Neural cell (in vitro differentiated cells): ENCODE measurements around the gene NDEL1. TPM values are rescaled to one million over a fixed set of nuclear protein-coding genes. Genes with fewer than 3 reads are reported as not detected.

Experiments
- H2AFZ ChIP-seq: fragments of 200-600, 300-800 bp; sonication (generic), shearing (Covaris generic); 2 replicates; pipeline ENCODE4 v1.6.0; 2014; ENCODE audit warnings: low read depth, mild to moderate bottlenecking, antibody characterized with exemption, low read length, moderate library complexity
- H3F3A ChIP-seq: fragments of 200-600 bp; shearing (Covaris generic); 2 replicates; pipeline ENCODE4 v1.6.1; 2016; ENCODE audit warnings: mild to moderate bottlenecking, moderate library complexity, mixed read lengths, antibody characterized with exemption, low read length; ENCODE audit not compliant: insufficient read depth, poor library complexity, severe bottlenecking
- H3K27ac ChIP-seq: fragments of 200-600, 300-800 bp; sonication (generic), shearing (Covaris generic); 2 replicates; pipeline ENCODE4 v1.5.1; 2014; ENCODE audit warnings: mild to moderate bottlenecking, low read length, moderate library complexity
- H3K27me3 ChIP-seq: fragments of 300-800, 200-600 bp; sonication (generic), shearing (Covaris generic); 2 replicates; pipeline ENCODE4 v1.6.0; 2014; ENCODE audit warnings: mild to moderate bottlenecking, low read depth, low read length, moderate library complexity; ENCODE audit not compliant: insufficient read depth
- H3K36me3 ChIP-seq: fragments of 300-800, 200-600 bp; sonication (generic), shearing (Covaris generic); 2 replicates; pipeline ENCODE4 v1.5.1; 2014; ENCODE audit warnings: mild to moderate bottlenecking, antibody characterized with exemption, low read length, moderate library complexity; ENCODE audit not compliant: insufficient read depth
- H3K4me2 ChIP-seq: fragments of 300-800, 200-600 bp; sonication (generic), shearing (Covaris generic); 2 replicates; pipeline ENCODE4 v1.6.0; 2014; ENCODE audit warnings: mild to moderate bottlenecking, low read length
- H3K4me3 ChIP-seq: fragments of 300-800, 200-600 bp; sonication (generic), shearing (Covaris generic); 2 replicates; pipeline ENCODE4 v1.5.1; 2014; ENCODE audit warnings: mild to moderate bottlenecking, low read length, moderate library complexity
- H3K79me2 ChIP-seq: fragments of 200-600 bp; shearing (Covaris generic); replicated peaks from 2 replicates; pipeline ENCODE4 v1.6.0; 2014; ENCODE audit warnings: mild to moderate bottlenecking, low read length, moderate library complexity; ENCODE audit not compliant: insufficient read depth
- H3K9ac ChIP-seq: fragments of 300-800, 200-600 bp; sonication (generic), shearing (Covaris generic); 2 replicates; pipeline ENCODE4 v1.6.1; 2016; ENCODE audit warnings: mild to moderate bottlenecking, low read length, mixed read lengths
- H3K9me2 ChIP-seq: fragments of 200-600 bp; shearing (Covaris generic); 2 replicates; pipeline ENCODE4 v1.6.1; 2016; ENCODE audit warnings: mild to moderate bottlenecking, low read length, mixed read lengths; ENCODE audit not compliant: insufficient read depth
- H3K9me3 ChIP-seq: fragments of 200-600, 300-800 bp; sonication (generic), shearing (Covaris generic); 2 replicates; pipeline ENCODE4 v1.6.1; 2016; ENCODE audit warnings: mild to moderate bottlenecking, mixed run types, low read length, moderate library complexity, mixed read lengths
- H4K20me1 ChIP-seq: fragments of 200-600 bp; shearing (Covaris generic); 2 replicates; pipeline ENCODE4 v1.6.1; 2016; ENCODE audit warnings: mild to moderate bottlenecking, mixed run types; ENCODE audit not compliant: insufficient read depth
- CTCF ChIP-seq: fragments of 450-650 bp; IDR thresholded peaks from 2 replicates; pipeline ENCODE4 v1.5.1; 2014; ENCODE audit warnings: antibody characterized with exemption, mild to moderate bottlenecking, moderate library complexity; ENCODE audit not compliant: poor library complexity, severe bottlenecking
- EP300 ChIP-seq: fragments of 450-650 bp; conservative IDR thresholded peaks from 2 replicates; pipeline ENCODE4 v1.6.1; 2014; ENCODE audit warnings: antibody characterized with exemption, mild to moderate bottlenecking, moderate library complexity; ENCODE audit not compliant: poor library complexity, severe bottlenecking
- EZH2 ChIP-seq: fragments of 200-600, 300-800 bp; shearing (Covaris generic), sonication (generic); IDR thresholded peaks from 2 replicates; pipeline ENCODE4 v1.6.1; 2014; ENCODE audit warnings: antibody characterized with exemption, low read length, borderline replicate concordance, mild to moderate bottlenecking; ENCODE audit not compliant: insufficient read depth, poor library complexity, severe bottlenecking
- MXI1 ChIP-seq: fragments of 450-650 bp; conservative IDR thresholded peaks from 2 replicates; pipeline ENCODE4 v1.6.1; 2014; ENCODE audit warnings: antibody characterized with exemption, mild to moderate bottlenecking; ENCODE audit not compliant: poor library complexity, severe bottlenecking
- POLR2AphosphoS5 ChIP-seq: IDR thresholded peaks from 2 replicates; pipeline ENCODE4 v1.6.1; 2012
- RAD21 ChIP-seq: fragments of 450-650 bp; conservative IDR thresholded peaks from 2 replicates; pipeline ENCODE4 v1.6.1; 2014; ENCODE audit warnings: antibody characterized with exemption, mild to moderate bottlenecking, moderate library complexity
- REST ChIP-seq: IDR thresholded peaks from 2 replicates; pipeline ENCODE4 v1.6.1; 2012; ENCODE audit warnings: borderline replicate concordance
- SMC3 ChIP-seq: fragments of 450-650 bp; conservative IDR thresholded peaks from 2 replicates; pipeline ENCODE4 v1.6.1; 2014; ENCODE audit warnings: antibody characterized with exemption, mild to moderate bottlenecking, moderate library complexity; ENCODE audit not compliant: poor library complexity
- TAF1 ChIP-seq: IDR thresholded peaks from 2 replicates; pipeline ENCODE4 v1.6.1; 2012; ENCODE audit warnings: low read depth
- polyA plus RNA-seq: library from polyadenylated mRNA; depleted of rRNA; stranded (reverse); fragments of >200 nt; gene quantifications from 2 replicates; pipeline ENCODE4 v1.2.3, GENCODE V29; 2014

Gene NDEL1
- polyA plus RNA-seq, 1 donor from 2014 or later, result 25.7 TPM

- H3K27ac ChIP-seq, result no peak overlapping the region
- H2AFZ ChIP-seq, result no peak overlapping the region
- H3F3A ChIP-seq, result no peaks in the 10 kb centered on the region
- H3K36me3 ChIP-seq, result no peaks in the 10 kb centered on the region
- H3K27me3 ChIP-seq, result no peaks in the 10 kb centered on the region
- H3K79me2 ChIP-seq, result no peaks in the 10 kb centered on the region
- H3K9me3 ChIP-seq, result no peaks in the 10 kb centered on the region
- no peak overlapping the region for H3K4me2 ChIP-seq
- no peaks in the 10 kb centered on the region for H4K20me1 ChIP-seq
- no peak overlapping the region for H3K4me3 ChIP-seq
- H3K9me2 ChIP-seq, result no peaks in the 10 kb centered on the region
- TF ChIP-seq TAF1 (no peak), RAD21 (no peak), POLR2AphosphoS5 (no peak), REST (no peak), SMC3 (no peak), EZH2 (no peak)
- H3K9ac ChIP-seq, result no peak overlapping the region
Observed at GRCh38 chr17:8412089-8412488, 23.6 kb upstream of the NDEL1 start.

GRCh38 chr17:8413328-8413727, 22.4 kb upstream of the NDEL1 start:
- TF ChIP-seq TAF1, result no peak
- no peak for TF ChIP-seq EP300
- TF ChIP-seq SMC3, result no peak
- no peak for TF ChIP-seq CTCF
- TF ChIP-seq EZH2, result no peak
- TF ChIP-seq POLR2AphosphoS5, result no peak
- TF ChIP-seq REST, result no peak
- TF ChIP-seq RAD21, result no peak
- TF ChIP-seq MXI1, result no peak
- no peaks in the 10 kb centered on the region for H3F3A ChIP-seq
- no peaks in the 10 kb centered on the region for H3K9me2 ChIP-seq
- no peak overlapping the region for H3K27ac ChIP-seq
- no peaks in the 10 kb centered on the region for H3K79me2 ChIP-seq
- no peak overlapping the region for H3K9ac ChIP-seq
- no peaks in the 10 kb centered on the region for H3K9me3 ChIP-seq
- H3K4me3 ChIP-seq, result no peak overlapping the region
- no peak overlapping the region for H3K4me2 ChIP-seq
- no peaks in the 10 kb centered on the region for H4K20me1 ChIP-seq
- H3K36me3 ChIP-seq, result no peaks in the 10 kb centered on the region
- no peaks in the 10 kb centered on the region for H3K27me3 ChIP-seq
- no peak overlapping the region for H2AFZ ChIP-seq
